AG09309 (cell line): Measurements from ENCODE around the gene RPLP1.

ENCODE experiments used
- DNase-seq: peaks from one replicate; pipeline ENCODE4 v3.0.0-alpha.2; 2010; ENCODE audit warnings: low read depth
- H3K4me3 ChIP-seq: 2 replicates; pipeline ENCODE4 v1.5.1; 2011; ENCODE audit warnings: mild to moderate bottlenecking, low read depth, low read length, moderate library complexity; ENCODE audit not compliant: control insufficient read depth
- CTCF ChIP-seq: IDR thresholded peaks from 2 replicates; pipeline ENCODE4 v1.5.1; 2011; ENCODE audit warnings: mild to moderate bottlenecking, low read depth, low read length, inconsistent platforms; ENCODE audit not compliant: insufficient read depth, control insufficient read depth; ENCODE audit errors: missing control alignments

Gene RPLP1

GRCh38 chr15:69452692-69453521 lies at the start of gene RPLP1:
RPLP1 (plus strand) TSS chr15:69452818; CDS start chr15:69452949, 131 bp downstream.
- TF ChIP-seq CTCF, result no peak
- peak within 1 kb of the TSS; percentile 72 for H3K4me3 ChIP-seq
- peak; percentile 84 for DNase-seq

- TF ChIP-seq CTCF, result no peak
- no peak overlapping the region for H3K4me3 ChIP-seq
- peak; percentile 76 for DNase-seq
Observed at GRCh38 chr15:69403594-69403993, 49.0 kb upstream of the RPLP1 start.

GRCh38 chr15:69405110-69405509 lies 47.5 kb upstream of the RPLP1 start:
- no peak overlapping the region for H3K4me3 ChIP-seq
- DNase-seq, result no peak
- no peak for TF ChIP-seq CTCF

GRCh38 chr15:69407719-69408400 lies 44.8 kb upstream of the RPLP1 start:
- no peak for DNase-seq
- no peak for TF ChIP-seq CTCF
- H3K4me3 ChIP-seq, result no peak overlapping the region

- no peak for DNase-seq
- H3K4me3 ChIP-seq, result no peak overlapping the region
- TF ChIP-seq CTCF, result no peak
Observed at GRCh38 chr15:69408841-69409240, 43.8 kb upstream of the RPLP1 start.

- no peak for DNase-seq
- TF ChIP-seq CTCF, result peak; percentile 48
- no peak overlapping the region for H3K4me3 ChIP-seq
Observed at GRCh38 chr15:69410248-69410874, 42.3 kb upstream of the RPLP1 start.
